HG03280 (cell line): ENCODE data around the gene CD9.

ENCODE experiments used
- ATAC-seq: cut with Tn5 transposase; IDR thresholded peaks from one replicate; pipeline ENCODE4 v1.9.1; 2021; ENCODE audit warnings: mild to moderate bottlenecking, moderate library complexity; ENCODE audit not compliant: unreplicated experiment

Gene CD9

DNA sequence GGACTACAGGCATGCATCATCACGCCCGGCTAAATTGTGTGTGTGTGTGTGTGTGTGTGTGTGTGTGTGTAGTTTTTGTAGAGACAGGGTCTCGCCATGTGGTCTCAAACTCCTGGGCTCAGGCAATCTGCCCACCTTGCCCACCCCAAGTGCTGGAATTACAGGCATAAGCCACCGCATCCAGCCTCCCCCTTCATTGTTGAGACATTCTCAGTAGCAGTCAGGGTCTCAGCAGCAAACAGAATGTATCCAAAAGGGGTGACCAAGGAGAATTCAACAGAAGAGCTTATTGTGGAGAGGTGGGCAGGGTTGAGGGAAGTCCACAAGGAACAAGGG, 73.0 kb downstream of the CD9 start:
- ATAC-seq, result no peak

DNA sequence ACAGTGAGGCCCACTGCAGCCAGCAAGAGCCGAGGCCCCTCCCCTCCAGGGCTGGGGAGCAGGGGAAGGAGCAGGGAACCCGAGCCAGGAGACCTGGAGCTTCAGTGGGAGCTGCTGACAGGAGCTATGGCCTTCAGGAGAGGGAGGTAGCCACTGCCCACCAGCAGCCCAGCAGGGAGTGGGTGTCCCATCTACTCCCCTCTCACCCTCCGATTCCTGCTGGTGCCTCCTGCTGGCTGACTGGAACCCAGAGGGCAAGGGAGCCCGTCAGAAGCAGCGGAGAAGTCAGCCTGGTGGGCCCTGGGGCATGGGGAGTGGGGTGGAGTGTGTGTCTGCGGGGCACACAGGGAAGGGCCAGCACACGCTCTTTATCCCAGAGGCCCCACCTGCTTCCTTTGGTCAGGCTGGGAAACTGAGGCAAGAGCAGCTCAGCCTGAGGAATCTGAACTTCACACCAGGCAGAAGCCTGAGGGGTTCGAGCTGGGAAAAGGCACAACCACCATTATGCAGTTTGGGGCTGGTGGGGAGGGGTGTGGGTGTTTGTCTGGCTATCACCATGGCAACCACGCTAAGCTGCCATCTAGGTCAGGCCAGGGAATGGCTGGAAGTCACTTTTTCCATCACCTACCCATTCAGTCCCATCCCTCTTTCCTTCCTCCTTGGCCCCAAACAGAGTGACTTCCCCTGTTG, 73.5 kb downstream of the CD9 start:
- no peak for ATAC-seq

GRCh38 chr12:6274231-6275221, 74.3 kb downstream of the CD9 start:
- ATAC-seq, result no peak

DNA sequence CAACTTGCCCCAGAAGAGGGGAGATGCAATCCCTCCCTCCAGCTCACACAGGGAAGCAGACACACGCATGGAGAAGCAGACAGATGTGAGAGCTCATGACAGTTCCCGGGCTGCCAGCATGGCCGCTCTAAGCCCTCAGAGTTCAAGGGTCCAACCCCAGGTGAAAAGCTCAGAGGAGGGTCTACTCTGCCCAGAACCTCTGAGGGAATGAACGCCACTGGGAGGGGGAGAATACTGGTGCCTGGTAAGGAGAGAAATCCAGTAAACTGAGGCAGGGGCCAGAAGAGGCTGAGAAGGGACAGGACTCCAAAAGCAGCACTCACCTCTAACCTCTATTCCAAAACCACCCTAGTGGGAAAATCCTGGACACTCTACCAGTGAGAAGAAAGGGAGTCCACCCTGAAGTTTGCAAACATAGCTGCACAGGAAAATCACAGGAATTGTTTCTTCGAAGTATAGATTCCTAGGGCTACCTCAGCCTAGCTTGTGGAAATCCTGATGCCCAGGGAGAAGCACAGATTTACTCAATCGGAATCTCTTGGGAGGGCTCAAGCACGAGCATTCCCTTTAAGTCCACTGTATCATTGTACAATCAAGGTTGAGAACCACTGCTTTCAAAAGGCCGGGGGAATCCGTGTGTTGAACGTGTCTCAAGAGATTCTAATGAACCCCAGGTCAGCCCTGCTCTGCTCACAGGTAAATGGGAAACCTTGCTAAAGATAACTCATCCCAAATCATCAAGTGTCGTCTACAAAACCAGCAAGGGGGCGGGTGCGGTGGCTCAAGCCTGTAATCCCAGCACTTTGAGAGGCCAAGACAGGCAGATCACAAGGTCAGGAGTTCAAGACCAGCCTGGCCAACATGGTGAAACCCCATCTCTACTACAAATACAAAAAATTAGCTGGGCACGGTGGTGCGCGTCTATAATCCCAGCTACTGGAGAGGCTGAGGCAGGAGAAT, 76.0 kb downstream of the CD9 start:
- no peak for ATAC-seq

- no peak for ATAC-seq
Measured at GRCh38 chr12:6276956-6277620, 76.9 kb downstream of the CD9 start.

GRCh38 chr12:6277982-6278438, 77.8 kb downstream of the CD9 start:
- peak; percentile 10 for ATAC-seq

DNA sequence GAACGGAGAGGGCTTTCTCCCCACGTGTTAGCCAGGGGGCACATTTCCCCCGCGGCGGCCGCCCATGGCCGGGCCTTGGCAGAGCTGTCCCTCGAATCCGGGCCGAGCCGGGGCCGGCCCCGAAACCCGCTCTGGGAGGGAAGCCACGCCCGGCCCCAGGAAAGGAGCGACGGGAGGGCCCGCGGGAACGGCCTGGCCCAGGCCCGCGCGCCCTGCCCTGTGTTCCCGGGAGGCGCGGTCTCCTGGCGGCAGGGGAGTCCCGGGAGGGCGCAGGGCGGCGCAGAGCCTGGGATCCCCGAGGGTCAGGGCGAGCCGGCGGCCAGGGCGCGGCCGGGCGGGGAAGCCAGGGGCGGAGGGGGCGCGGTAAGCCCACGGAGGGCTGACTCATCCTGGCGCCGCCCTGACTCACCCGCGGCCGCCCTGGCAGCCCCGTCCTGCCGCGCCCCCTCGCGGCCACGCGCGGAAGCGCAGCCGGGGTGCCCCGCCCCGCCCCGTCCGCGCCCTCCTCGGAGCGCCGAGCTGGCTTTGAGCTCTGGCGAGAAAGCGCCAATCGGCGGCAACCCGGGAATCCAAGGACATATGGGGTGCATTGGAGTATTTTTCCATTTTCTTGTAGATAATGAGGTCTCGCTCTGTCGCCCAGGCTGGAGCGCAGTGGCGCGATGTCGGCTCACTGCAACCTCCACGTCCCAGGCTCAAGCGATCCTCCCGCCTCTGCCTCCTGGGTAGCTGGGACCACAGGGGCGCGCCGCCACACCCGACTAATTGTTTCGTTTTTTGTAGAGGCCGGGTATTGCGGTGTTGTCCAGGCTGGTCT, 78.4 kb downstream of the CD9 start:
- ATAC-seq, result peak; percentile 74

GRCh38 chr12:6279256-6279628, 79.0 kb downstream of the CD9 start:
- no peak for ATAC-seq

GRCh38 chr12:6279631-6280030, 79.4 kb downstream of the CD9 start:
- no peak for ATAC-seq

GRCh38 chr12:6280053-6280469, 79.9 kb downstream of the CD9 start:
- no peak for ATAC-seq

- no peak for ATAC-seq
Measured at GRCh38 chr12:6280672-6281071, 80.5 kb downstream of the CD9 start.

DNA sequence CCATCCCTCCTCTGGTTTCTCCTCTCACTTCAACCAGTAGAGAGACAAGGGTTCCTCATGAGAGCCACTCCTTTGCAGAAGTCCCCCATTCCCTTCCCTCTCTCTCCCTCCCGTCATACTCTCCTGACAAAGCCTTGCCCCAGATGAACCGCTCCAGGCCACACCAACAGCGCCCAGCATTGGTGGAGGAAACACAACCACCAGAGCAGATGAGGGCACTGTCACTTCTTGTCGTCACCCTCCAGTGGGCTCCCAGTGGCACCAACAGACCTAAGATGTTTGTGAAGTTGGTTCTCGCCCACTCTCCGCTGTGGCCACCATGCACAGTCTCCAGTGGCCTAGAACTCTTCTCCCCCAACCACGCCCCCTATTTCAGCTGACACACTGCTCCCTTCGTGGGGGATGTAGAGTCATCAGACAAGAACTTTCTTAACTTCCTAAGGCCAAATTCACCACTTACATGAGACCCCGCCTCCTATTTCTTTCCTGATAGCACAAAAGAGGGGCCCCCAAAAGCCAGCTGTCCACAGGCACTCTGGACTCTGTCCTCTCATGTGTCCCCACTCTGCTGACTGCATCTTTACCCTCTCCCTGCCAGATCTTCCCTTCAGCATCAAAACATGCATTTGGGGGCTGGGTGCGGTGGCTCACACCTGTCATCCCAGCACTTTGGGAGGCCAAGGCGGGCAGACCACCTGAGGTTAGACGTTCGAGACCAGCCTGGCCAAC, 81.0 kb downstream of the CD9 start:
- ATAC-seq, result no peak

- no peak for ATAC-seq
Measured at GRCh38 chr12:6282453-6282840, 82.2 kb downstream of the CD9 start.

GRCh38 chr12:6284273-6284672, 84.1 kb downstream of the CD9 start:
- ATAC-seq, result no peak

DNA sequence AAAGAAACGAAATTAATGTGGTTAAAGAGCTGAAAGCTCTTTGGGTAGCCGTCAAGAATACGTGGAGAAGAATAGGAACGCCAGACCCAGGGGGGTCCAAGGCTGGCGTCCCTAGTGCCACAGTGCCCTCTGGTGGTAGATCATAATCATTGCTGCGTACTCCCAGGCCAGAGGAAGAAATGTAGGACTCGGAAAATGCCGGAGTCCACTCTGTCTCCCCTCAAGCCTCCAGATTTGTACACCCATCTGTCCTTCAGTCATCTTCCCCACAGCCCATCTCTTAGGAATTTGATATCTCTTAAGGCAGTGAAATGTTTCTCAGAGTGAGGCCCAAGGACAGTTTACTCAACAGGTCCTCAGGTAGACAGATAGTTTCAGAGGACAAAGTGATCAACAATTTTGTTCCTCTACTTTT, 84.9 kb downstream of the CD9 start:
- ATAC-seq, result peak; percentile 55

- no peak for ATAC-seq
Measured at GRCh38 chr12:6285532-6286306, 85.5 kb downstream of the CD9 start.
